Stomach (tissue), 9 donors: ENCODE measurements around the gene KRT74. TPM values are rescaled to one million over a fixed set of nuclear protein-coding genes. Genes with fewer than 3 reads are reported as not detected.

Source experiments
- DNase-seq, 2 donors: peaks; one replicate each; pipeline versions ENCODE4 v3.0.0 to v3.0.0-alpha.2; 2013 to 2019
- H3K27ac ChIP-seq, 5 donors: fragments of 200-600 bp in 4 of 5; sonication (generic) in 4 of 5; one replicate each; pipeline ENCODE4 v1.5.1; 2013 to 2019; ENCODE audit warnings: mild to moderate bottlenecking in 1 of 5, moderate library complexity in 1 of 5
- H3K27me3 ChIP-seq, 3 donors: fragments of 200-600 bp; sonication (generic); one replicate each; pipeline ENCODE4 v1.5.1; 2017 to 2019; ENCODE audit warnings: mixed run types in 1 of 3
- H3K36me3 ChIP-seq, 4 donors: fragments of 200-600 bp; sonication (generic); 1 replicate in 3 of 4; 2 replicates in 1 of 4; pipeline ENCODE4 v1.5.1; 2016 to 2019
- H3K4me1 ChIP-seq, 4 donors: fragments of 200-600 bp; sonication (generic); one replicate each; pipeline ENCODE4 v1.5.1; 2016 to 2019
- H3K4me3 ChIP-seq, 4 donors: fragments of 200-600 bp; sonication (generic) in 3 of 4; one replicate each; pipeline ENCODE4 v1.5.1; 2016 to 2019; ENCODE audit warnings: mild to moderate bottlenecking in 1 of 4
- H3K9me3 ChIP-seq, 4 donors: fragments of 200-600 bp; sonication (generic); one replicate each; pipeline ENCODE4 v1.5.1; 2016 to 2019
- CTCF ChIP-seq, 7 experiments: fragments of 450-650 bp in 4 of 7; fragments of 200-600 bp in 3 of 7; sonication (generic) in 3 of 7; IDR thresholded peaks; one replicate each; pipeline ENCODE4 v1.5.1; 2016 to 2019; ENCODE audit warnings: antibody characterized with exemption in 7 of 7, control low read depth in 2 of 7, mild to moderate bottlenecking in 1 of 7
- EP300 ChIP-seq: sonication (generic); formaldehyde crosslinking; IDR thresholded peaks from one replicate; pipeline ENCODE4 v1.6.1; 2017; ENCODE audit warnings: antibody characterized with exemption
- POLR2A ChIP-seq, 4 donors: fragments of 450-650 bp; IDR thresholded peaks; one replicate each; pipeline ENCODE4 v1.6.1; 2016; ENCODE audit warnings: antibody characterized with exemption in 4 of 4, control low read depth in 2 of 4, mild to moderate bottlenecking in 1 of 4, moderate library complexity in 1 of 4
- POLR2AphosphoS5 ChIP-seq, 3 donors: sonication (generic); formaldehyde crosslinking; IDR thresholded peaks; one replicate each; pipeline ENCODE4 v1.6.1; 2016; ENCODE audit warnings: antibody characterized with exemption in 3 of 3
- WGBS, 5 donors: extraction: QIAGEN DNeasy Blood & Tissue Kit in 3 of 5; methylation state at CpG; one replicate each; pipeline versions ENCODE4 v1.1.5 to v1.1.7; 2013 to 2018; 5-methylcytosine and 5-hydroxymethylcytosine counted together
- intact Hi-C: fragments of 100-400 bp; cut with DNase I; formaldehyde crosslinking; loops from one replicate; pipeline ENCODE4 v1.15.1; 2023; ENCODE audit warnings: low total_unique reads
- polyA plus RNA-seq, 3 donors: library from polyadenylated mRNA; stranded (reverse); fragments of 200-250 nt; gene quantifications; one replicate each; pipeline ENCODE4 v1.2.3, GENCODE V29; 2013
- total RNA-seq, 5 donors: library from RNA; depleted of rRNA; stranded (reverse); fragments of >200 nt; gene quantifications; one replicate each; pipeline versions ENCODE4 v1.1.0 to v1.2.3, GENCODE V29; 2014 to 2016
- donor health status: healthy with polysubstance abuse.
- donor health status: Bipolar disorder and iron deficiency.
- donor health status: healthy.

The KRT74 gene
- total and polyA plus RNA-seq, 8 donors = 0.08 TPM; not detected in 7

GRCh38 chr12:52579468-52580465 lies 6.1 kb upstream of the KRT74 start:
- H3K36me3 ChIP-seq = no peaks in the 10 kb centered on the region
- H3K9me3 ChIP-seq = no peaks in the 10 kb centered on the region
- no peaks in the 10 kb centered on the region for H3K4me1 ChIP-seq
- no peaks in the 10 kb centered on the region for H3K27me3 ChIP-seq
- no peak overlapping the region for H3K4me3 ChIP-seq
- 72 to 80% (median 76%) methylated on average over 10 of the region's 10 CpGs for WGBS, 5 donors
- TF ChIP-seq POLR2AphosphoS5 (IDR thresholded peaks at IDR 0.05) (no peak), POLR2A (IDR thresholded peaks at IDR 0.05) (no peak), EP300 (no peak), CTCF (IDR thresholded peaks at IDR 0.05) (no peak)
- intact Hi-C loops = no loop called here
- no peak for DNase-seq
- H3K27ac ChIP-seq = no peak overlapping the region

DNA sequence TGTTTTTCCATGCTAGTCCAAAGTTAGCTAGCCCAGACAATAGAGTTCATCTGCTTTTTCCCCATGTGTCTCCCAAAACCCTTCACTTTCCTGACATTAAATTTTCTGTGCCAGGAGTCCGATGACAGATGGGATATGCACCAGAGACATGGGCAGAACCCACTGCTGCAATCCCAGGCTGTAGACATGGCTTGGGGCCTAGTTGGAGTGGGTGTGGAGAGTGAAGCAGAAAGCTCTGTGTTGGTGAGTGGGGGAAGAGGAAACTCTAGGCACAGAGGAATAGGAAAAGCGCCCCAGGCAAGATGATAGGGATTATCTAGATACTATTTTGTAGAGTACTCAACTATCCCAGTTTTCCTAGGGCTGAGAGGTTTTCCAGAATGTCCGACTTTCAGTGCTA lies 4.8 kb upstream of the KRT74 start:
- Histone ChIP-seq H3K27me3 (peaks cover 0 to 1% (median 0%) of the 10 kb centered on the region in 3 donors), H3K36me3 (no peaks in the 10 kb centered on the region), H3K4me3 (no peak overlapping the region), H3K4me1 (no peaks in the 10 kb centered on the region), H3K27ac (no peak overlapping the region), H3K9me3 (no peaks in the 10 kb centered on the region)
- DNase-seq = no peak
- TF ChIP-seq POLR2A (IDR thresholded peaks at IDR 0.05) = no peak
- TF ChIP-seq EP300 = no peak
- intact Hi-C loops = no loop called here
- WGBS, 5 donors = 79 to 90% (median 85%) methylated on average over 3 of the region's 3 CpGs

GRCh38 chr12:52577316-52577715 lies 3.7 kb upstream of the KRT74 start:
- H3K4me1 ChIP-seq = no peaks in the 10 kb centered on the region
- TF ChIP-seq CTCF (IDR thresholded peaks at IDR 0.05) (no peak), POLR2AphosphoS5 (IDR thresholded peaks at IDR 0.05) (no peak), POLR2A (IDR thresholded peaks at IDR 0.05) (no peak), EP300 (no peak)
- 88 to 97% (median 94%) methylated on average over 8 of the region's 8 CpGs for WGBS, 5 donors
- no peak overlapping the region for H3K4me3 ChIP-seq
- peaks cover 0 to 11% (median 0%) of the 10 kb centered on the region in 3 donors for H3K27me3 ChIP-seq
- no peaks in the 10 kb centered on the region for H3K9me3 ChIP-seq
- no peak overlapping the region for H3K27ac ChIP-seq
- no peak for DNase-seq
- intact Hi-C loops = no loop called here
- no peaks in the 10 kb centered on the region for H3K36me3 ChIP-seq

GRCh38 chr12:52575948-52576347 lies 2.3 kb upstream of the KRT74 start:
- WGBS, 5 donors = 71 to 98% (median 94%) methylated on average over 3 of the region's 3 CpGs
- H3K27me3 ChIP-seq = peaks cover 0 to 24% (median 4%) of the 10 kb centered on the region in 3 donors
- no peak overlapping the region for H3K27ac ChIP-seq
- no peak for DNase-seq
- no peak overlapping the region for H3K4me3 ChIP-seq
- H3K36me3 ChIP-seq = no peaks in the 10 kb centered on the region
- TF ChIP-seq POLR2AphosphoS5 (IDR thresholded peaks at IDR 0.05) (no peak), EP300 (no peak), CTCF (IDR thresholded peaks at IDR 0.05) (no peak), POLR2A (IDR thresholded peaks at IDR 0.05) (no peak)
- H3K4me1 ChIP-seq = no peaks in the 10 kb centered on the region
- intact Hi-C loops = no loop called here
- H3K9me3 ChIP-seq = no peaks in the 10 kb centered on the region

- DNase-seq = no peak
- H3K4me1 ChIP-seq = no peaks in the 10 kb centered on the region
- no peak overlapping the region for H3K4me3 ChIP-seq
- H3K9me3 ChIP-seq = no peaks in the 10 kb centered on the region
- H3K27ac ChIP-seq = no peak overlapping the region
- H3K36me3 ChIP-seq = no peaks in the 10 kb centered on the region
- TF ChIP-seq CTCF (IDR thresholded peaks at IDR 0.05) (no peak), EP300 (no peak), POLR2AphosphoS5 (IDR thresholded peaks at IDR 0.05) (no peak), POLR2A (IDR thresholded peaks at IDR 0.05) (no peak)
- peaks cover 0 to 24% (median 4%) of the 10 kb centered on the region in 3 donors for H3K27me3 ChIP-seq
- WGBS, 5 donors = 75 to 93% (median 90%) methylated on average over 9 of the region's 9 CpGs
- intact Hi-C loops = no loop called here
Observed at GRCh38 chr12:52575256-52575655, 1.6 kb upstream of the KRT74 start.
